Measurements from ENCODE around the gene IL1RAPL1.
"Not testable (repeated sequence)": the region's sequence is repeated elsewhere in the genome, so short reads cannot be mapped to it uniquely, and the experiment has no call there.

The IL1RAPL1 gene

GRCh38 chrX:29042341-29042740 lies 455.1 kb downstream of the IL1RAPL1 start:
- no peak overlapping the region for H3K27ac Mint-ChIP-seq
- no peaks in the 10 kb centered on the region for H3K4me1 Mint-ChIP-seq
- peaks cover 2% of the 10 kb centered on the region for H3K9me3 Mint-ChIP-seq
- no peaks in the 10 kb centered on the region for H3K36me3 Mint-ChIP-seq
- no peak for ATAC-seq
- H3K4me3 Mint-ChIP-seq: no peak overlapping the region
- DNase-seq (ENCODE audit: low spot score in 2 of 2): no peak

GRCh38 chrX:29043746-29044145 lies 456.5 kb downstream of the IL1RAPL1 start:
- H3K4me3 Mint-ChIP-seq: no peak overlapping the region
- H3K36me3 Mint-ChIP-seq: no peaks in the 10 kb centered on the region
- no peak overlapping the region for H3K27ac Mint-ChIP-seq
- no peak for ATAC-seq
- H3K9me3 Mint-ChIP-seq: peaks cover 5% of the 10 kb centered on the region
- DNase-seq (ENCODE audit: low spot score in 2 of 2): no peak
- H3K4me1 Mint-ChIP-seq: no peaks in the 10 kb centered on the region

- ATAC-seq: no peak
- Mint-ChIP-seq H3K4me3 (no peak overlapping the region), H3K36me3 (no peaks in the 10 kb centered on the region), H3K4me1 (no peaks in the 10 kb centered on the region), H3K9me3 (peaks cover 7% of the 10 kb centered on the region), H3K27ac (no peak overlapping the region)
- DNase-seq (ENCODE audit: low spot score in 2 of 2): no peak
Observed at GRCh38 chrX:29044423-29045184, 457.4 kb downstream of the IL1RAPL1 start.

GRCh38 chrX:29065477-29065876 lies 478.2 kb downstream of the IL1RAPL1 start:
- peaks cover 11% of the 10 kb centered on the region for H3K9me3 Mint-ChIP-seq
- ATAC-seq (no peak), DNase-seq (ENCODE audit: low spot score in 2 of 2) (no peak)
- no peak overlapping the region for H3K27ac Mint-ChIP-seq
- H3K4me1 Mint-ChIP-seq: no peaks in the 10 kb centered on the region
- H3K4me3 Mint-ChIP-seq: no peak overlapping the region
- no peaks in the 10 kb centered on the region for H3K36me3 Mint-ChIP-seq

DNA sequence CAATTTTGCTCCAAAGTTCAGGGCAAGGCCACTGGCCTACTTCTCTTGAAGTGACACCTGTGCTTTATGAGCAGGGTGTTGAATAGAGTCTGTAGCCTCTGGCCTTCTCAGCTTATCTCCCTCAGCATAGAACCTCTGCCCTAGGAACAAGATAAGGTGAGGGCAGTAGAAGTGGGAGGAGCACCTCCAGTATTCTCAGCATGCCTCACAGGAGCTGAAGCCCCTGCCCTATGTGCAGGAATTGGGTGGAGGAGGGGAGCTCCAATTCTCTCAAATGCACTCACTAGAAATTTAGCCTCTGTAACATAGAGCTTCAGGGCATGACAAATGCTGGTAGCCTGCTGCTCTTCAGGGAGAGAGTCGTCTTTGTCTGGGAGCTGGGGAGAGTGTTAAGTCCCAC lies 479.3 kb downstream of the IL1RAPL1 start:
- ATAC-seq (no peak), DNase-seq (ENCODE audit: low spot score in 2 of 2) (no peak)
- no peak overlapping the region for H3K4me3 Mint-ChIP-seq
- H3K36me3 Mint-ChIP-seq: no peaks in the 10 kb centered on the region
- H3K27ac Mint-ChIP-seq: no peak overlapping the region
- no peaks in the 10 kb centered on the region for H3K4me1 Mint-ChIP-seq
- H3K9me3 Mint-ChIP-seq: peaks cover 11% of the 10 kb centered on the region

- ATAC-seq: no peak
- H3K4me1 Mint-ChIP-seq: no peaks in the 10 kb centered on the region
- H3K27ac Mint-ChIP-seq: no peak overlapping the region
- no peaks in the 10 kb centered on the region for H3K36me3 Mint-ChIP-seq
- peaks cover 11% of the 10 kb centered on the region for H3K9me3 Mint-ChIP-seq
- no peak overlapping the region for H3K4me3 Mint-ChIP-seq
- no peak for DNase-seq (ENCODE audit: low spot score in 2 of 2)
Observed at GRCh38 chrX:29067351-29067750, 480.1 kb downstream of the IL1RAPL1 start.

GRCh38 chrX:29071525-29072320 lies 484.5 kb downstream of the IL1RAPL1 start:
- Mint-ChIP-seq H3K4me1 (no peaks in the 10 kb centered on the region), H3K36me3 (no peaks in the 10 kb centered on the region), H3K4me3 (no peak overlapping the region), H3K27ac (no peak overlapping the region), H3K9me3 (peaks cover 17% of the 10 kb centered on the region)
- DNase-seq (ENCODE audit: low spot score in 2 of 2) (no peak), ATAC-seq (no peak)

DNA sequence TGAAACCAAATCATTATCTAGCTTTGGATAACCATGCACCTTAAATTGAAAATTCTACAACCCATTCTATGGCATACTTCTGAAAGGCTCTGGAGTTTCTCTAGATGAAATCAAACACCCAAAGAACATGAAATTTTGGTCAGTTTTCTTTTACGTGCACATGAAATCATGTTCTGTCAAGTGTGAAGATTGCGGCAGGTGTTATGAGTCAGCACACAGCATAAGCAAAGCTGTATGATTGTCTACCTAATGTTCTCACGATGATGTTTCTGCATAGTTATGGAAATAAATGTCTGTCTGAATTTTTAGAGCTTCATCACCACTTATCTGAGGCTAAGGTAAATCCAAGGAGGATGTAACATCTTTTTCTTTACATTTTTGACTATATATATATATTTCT lies 495.3 kb downstream of the IL1RAPL1 start:
- Mint-ChIP-seq H3K4me1 (no peaks in the 10 kb centered on the region), H3K9me3 (peaks cover 12% of the 10 kb centered on the region), H3K27ac (no peak overlapping the region), H3K36me3 (no peaks in the 10 kb centered on the region), H3K4me3 (no peak overlapping the region)
- ATAC-seq (no peak), DNase-seq (ENCODE audit: low spot score in 2 of 2) (no peak)

GRCh38 chrX:29083823-29084222 lies 496.6 kb downstream of the IL1RAPL1 start:
- H3K4me3 Mint-ChIP-seq: no peak overlapping the region
- H3K4me1 Mint-ChIP-seq: no peaks in the 10 kb centered on the region
- no peak overlapping the region for H3K27ac Mint-ChIP-seq
- DNase-seq (ENCODE audit: low spot score in 2 of 2) (no peak), ATAC-seq (no peak)
- no peaks in the 10 kb centered on the region for H3K36me3 Mint-ChIP-seq
- peaks cover 11% of the 10 kb centered on the region for H3K9me3 Mint-ChIP-seq

DNA sequence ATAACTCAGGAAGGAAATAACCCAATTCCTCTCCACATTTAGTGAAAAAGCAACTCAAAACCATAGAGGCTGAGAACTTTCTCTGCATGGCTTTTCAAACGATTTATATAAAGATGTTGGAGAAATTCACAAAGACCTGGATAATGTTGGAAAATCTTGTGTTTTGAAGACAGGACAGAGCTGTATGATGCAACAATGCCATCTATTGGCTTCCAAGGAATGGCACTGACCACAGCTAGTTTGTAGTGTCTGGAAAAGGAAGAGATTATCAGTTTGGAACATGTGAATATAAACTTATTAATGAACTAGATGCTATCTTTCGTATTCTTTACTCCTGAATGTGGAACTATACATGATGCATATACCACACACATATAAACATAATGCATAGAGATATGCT lies 503.6 kb downstream of the IL1RAPL1 start:
- no peak overlapping the region for H3K4me3 Mint-ChIP-seq
- H3K27ac Mint-ChIP-seq: no peak overlapping the region
- H3K9me3 Mint-ChIP-seq: peaks cover 6% of the 10 kb centered on the region
- DNase-seq (ENCODE audit: low spot score in 2 of 2) (no peak), ATAC-seq (no peak)
- no peaks in the 10 kb centered on the region for H3K4me1 Mint-ChIP-seq
- H3K36me3 Mint-ChIP-seq: no peaks in the 10 kb centered on the region

DNA sequence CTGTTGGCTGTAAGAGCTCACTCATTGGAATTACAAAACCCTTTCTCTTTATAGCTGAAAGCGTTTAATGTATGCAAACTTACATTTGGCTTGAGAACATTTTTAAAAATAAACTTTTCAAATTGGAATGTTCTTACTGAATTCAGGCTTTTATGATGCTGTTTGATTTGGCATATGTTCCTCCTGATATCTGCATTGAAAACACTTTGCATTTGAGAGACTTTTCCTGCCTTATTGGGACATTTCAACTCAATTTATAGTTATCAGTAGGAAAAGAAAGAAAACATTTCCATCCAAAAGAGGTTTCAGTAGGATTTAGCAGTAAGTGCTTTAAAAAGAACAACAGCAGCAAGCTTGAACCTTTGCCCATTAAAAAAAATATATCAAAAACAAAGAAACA lies 520.0 kb downstream of the IL1RAPL1 start:
- DNase-seq (ENCODE audit: low spot score in 2 of 2) (no peak), ATAC-seq (no peak)
- Mint-ChIP-seq H3K4me3 (no peak overlapping the region), H3K4me1 (no peaks in the 10 kb centered on the region), H3K27ac (no peak overlapping the region), H3K36me3 (no peaks in the 10 kb centered on the region), H3K9me3 (peaks cover 5% of the 10 kb centered on the region)

- DNase-seq (ENCODE audit: low spot score in 2 of 2) (no peak), ATAC-seq (no peak)
- Mint-ChIP-seq H3K36me3 (no peaks in the 10 kb centered on the region), H3K9me3 (no peaks in the 10 kb centered on the region), H3K4me1 (no peaks in the 10 kb centered on the region), H3K27ac (no peak overlapping the region), H3K4me3 (no peak overlapping the region)
Observed at GRCh38 chrX:29110041-29110440, 522.8 kb downstream of the IL1RAPL1 start.

DNA sequence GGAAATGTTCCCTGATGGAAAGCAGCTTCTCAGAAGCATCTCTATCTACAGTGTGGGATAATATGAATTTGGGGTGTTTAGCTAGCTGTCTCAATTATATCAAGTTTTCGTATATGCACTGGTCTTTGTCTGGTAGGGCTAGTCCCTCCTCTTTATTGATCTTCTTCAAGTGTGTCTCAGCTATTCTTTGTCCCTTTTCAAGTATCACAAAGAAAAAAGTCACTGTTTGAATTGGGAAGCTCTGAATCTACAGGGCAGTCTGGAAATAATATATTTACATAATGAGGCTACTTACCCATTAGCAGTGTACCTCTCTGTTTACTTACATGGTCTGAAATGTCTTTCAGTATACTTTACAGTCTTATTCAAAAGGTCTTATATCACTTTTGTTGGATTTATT lies 526.0 kb downstream of the IL1RAPL1 start:
- no peak overlapping the region for H3K4me3 Mint-ChIP-seq
- DNase-seq (ENCODE audit: low spot score in 2 of 2): no peak
- H3K9me3 Mint-ChIP-seq: peaks cover 8% of the 10 kb centered on the region
- H3K4me1 Mint-ChIP-seq: no peaks in the 10 kb centered on the region
- H3K36me3 Mint-ChIP-seq: no peaks in the 10 kb centered on the region
- no peak for ATAC-seq
- no peak overlapping the region for H3K27ac Mint-ChIP-seq

- not testable (repeated sequence) for H3K4me1 Mint-ChIP-seq; H3K4me3 Mint-ChIP-seq; H3K27ac Mint-ChIP-seq; H3K36me3 Mint-ChIP-seq; DNase-seq (ENCODE audit: low spot score in 2 of 2); ATAC-seq; H3K9me3 Mint-ChIP-seq
Observed at GRCh38 chrX:29122817-29123216, 535.6 kb downstream of the IL1RAPL1 start.

- no peak for ATAC-seq
- no peak overlapping the region for H3K4me3 Mint-ChIP-seq
Observed at GRCh38 chrX:29130905-29131304, 543.7 kb downstream of the IL1RAPL1 start.

DNA sequence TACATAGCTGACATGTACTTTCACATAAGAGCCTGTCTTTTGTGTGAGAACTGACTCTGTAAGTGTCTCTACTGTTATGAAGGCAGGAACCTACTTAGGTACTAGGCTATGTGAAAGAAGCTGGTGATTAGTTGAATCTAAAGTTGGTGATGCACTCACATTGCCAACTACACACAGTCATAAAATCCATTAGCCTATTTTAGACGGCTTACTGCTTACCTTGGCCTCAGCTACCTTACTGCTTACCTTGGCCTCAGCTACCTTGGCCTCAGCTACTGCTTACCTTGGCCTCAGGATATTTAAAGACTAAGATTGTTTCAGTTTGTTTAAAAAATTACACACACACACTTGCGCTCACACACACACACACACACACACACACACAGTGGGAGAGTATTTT lies 549.7 kb downstream of the IL1RAPL1 start:
- ATAC-seq (no peak), DNase-seq (ENCODE audit: low spot score in 2 of 2) (no peak)

More at GRCh38 chrX:29130905-29131304, 543.7 kb downstream of the IL1RAPL1 start:
- DNase-seq (ENCODE audit: low spot score in 2 of 2): no peak
- peaks cover 6% of the 10 kb centered on the region for H3K9me3 Mint-ChIP-seq
- H3K4me1 Mint-ChIP-seq: no peaks in the 10 kb centered on the region
- no peaks in the 10 kb centered on the region for H3K36me3 Mint-ChIP-seq
- H3K27ac Mint-ChIP-seq: no peak overlapping the region

More for the DNA sequence above, 549.7 kb downstream of the IL1RAPL1 start:
- H3K4me1 Mint-ChIP-seq: no peaks in the 10 kb centered on the region
- no peak overlapping the region for H3K27ac Mint-ChIP-seq
- H3K4me3 Mint-ChIP-seq: no peak overlapping the region
- no peaks in the 10 kb centered on the region for H3K9me3 Mint-ChIP-seq
- no peaks in the 10 kb centered on the region for H3K36me3 Mint-ChIP-seq
